Choroid plexus epithelial cell (primary cell): Measurements from ENCODE around the gene ADAMTS14.
A peak's percentile ranks its signal among the peaks of the same experiment; 100 is the strongest.

ENCODE experiments used
- DNase-seq: peaks from one replicate; pipeline ENCODE4 v3.0.0-alpha.2; 2010; ENCODE audit warnings: low read depth
- H3K4me3 ChIP-seq: 2 replicates; pipeline ENCODE4 v1.5.1; 2011; ENCODE audit warnings: low read depth, mild to moderate bottlenecking, control low read depth, low read length, moderate library complexity
- TF ChIP-seq, protein P1 (sequence below): conservative IDR thresholded peaks from 2 replicates; pipeline ENCODE4 v1.5.1; 2011; ENCODE audit warnings: low read depth, mild to moderate bottlenecking, control low read depth, inconsistent platforms, low read length, moderate library complexity

The ADAMTS14 gene

DNA sequence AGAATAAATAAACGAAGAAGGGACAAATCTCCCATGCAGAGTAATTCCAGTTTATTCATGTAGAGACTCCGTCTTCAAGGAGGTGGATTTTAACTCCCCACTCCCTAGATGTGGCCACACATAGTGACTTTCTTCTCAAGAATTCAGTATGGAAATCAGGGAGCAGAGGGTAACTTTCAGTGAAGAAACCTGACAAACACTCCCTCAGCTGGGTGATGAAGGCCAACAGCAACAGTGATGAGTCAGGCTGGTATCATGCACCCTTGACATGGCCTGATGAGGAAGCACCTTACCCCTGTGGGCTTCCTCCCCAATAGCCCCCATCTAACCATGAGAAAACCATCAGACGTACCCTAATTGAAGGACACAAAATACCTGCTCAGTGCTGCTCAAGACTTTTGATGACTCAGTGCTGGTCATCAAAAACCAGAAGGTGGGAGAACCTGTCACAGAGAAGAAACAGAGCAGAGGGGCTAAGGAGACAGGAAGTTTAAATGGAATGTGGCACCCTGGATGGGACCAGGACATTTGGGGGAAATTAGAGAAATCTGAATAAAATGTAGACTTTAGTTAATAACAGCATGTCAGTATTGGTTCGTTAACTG is 50.6 kb downstream of the ADAMTS14 start:
- peak; percentile 63 for DNase-seq
- H3K4me3 ChIP-seq = no peak overlapping the region
- TF ChIP-seq, protein P1, sequence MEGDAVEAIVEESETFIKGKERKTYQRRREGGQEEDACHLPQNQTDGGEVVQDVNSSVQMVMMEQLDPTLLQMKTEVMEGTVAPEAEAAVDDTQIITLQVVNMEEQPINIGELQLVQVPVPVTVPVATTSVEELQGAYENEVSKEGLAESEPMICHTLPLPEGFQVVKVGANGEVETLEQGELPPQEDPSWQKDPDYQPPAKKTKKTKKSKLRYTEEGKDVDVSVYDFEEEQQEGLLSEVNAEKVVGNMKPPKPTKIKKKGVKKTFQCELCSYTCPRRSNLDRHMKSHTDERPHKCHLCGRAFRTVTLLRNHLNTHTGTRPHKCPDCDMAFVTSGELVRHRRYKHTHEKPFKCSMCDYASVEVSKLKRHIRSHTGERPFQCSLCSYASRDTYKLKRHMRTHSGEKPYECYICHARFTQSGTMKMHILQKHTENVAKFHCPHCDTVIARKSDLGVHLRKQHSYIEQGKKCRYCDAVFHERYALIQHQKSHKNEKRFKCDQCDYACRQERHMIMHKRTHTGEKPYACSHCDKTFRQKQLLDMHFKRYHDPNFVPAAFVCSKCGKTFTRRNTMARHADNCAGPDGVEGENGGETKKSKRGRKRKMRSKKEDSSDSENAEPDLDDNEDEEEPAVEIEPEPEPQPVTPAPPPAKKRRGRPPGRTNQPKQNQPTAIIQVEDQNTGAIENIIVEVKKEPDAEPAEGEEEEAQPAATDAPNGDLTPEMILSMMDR = no peak

DNA sequence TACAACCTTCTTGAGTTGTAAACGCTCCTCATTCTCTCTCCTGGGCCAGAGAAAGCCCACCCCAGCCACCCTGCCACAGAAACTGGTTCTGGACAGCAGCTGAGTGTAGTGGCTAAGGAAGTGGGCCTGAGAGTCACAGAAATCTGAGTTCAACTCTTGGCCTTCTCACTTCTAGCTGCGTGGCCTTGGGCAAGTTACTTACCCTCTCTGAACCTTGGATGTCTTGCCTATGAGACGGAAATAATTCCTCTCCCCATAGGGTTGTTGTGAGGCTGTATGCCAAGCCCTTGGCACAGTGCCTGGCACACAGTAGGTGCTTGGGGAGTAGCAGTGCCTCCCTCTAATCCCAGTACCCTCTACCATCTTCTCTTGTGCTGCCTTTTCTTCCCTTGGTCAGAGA is 51.5 kb downstream of the ADAMTS14 start:
- DNase-seq = no peak
- TF ChIP-seq, protein P1 = no peak
- no peak overlapping the region for H3K4me3 ChIP-seq

DNA sequence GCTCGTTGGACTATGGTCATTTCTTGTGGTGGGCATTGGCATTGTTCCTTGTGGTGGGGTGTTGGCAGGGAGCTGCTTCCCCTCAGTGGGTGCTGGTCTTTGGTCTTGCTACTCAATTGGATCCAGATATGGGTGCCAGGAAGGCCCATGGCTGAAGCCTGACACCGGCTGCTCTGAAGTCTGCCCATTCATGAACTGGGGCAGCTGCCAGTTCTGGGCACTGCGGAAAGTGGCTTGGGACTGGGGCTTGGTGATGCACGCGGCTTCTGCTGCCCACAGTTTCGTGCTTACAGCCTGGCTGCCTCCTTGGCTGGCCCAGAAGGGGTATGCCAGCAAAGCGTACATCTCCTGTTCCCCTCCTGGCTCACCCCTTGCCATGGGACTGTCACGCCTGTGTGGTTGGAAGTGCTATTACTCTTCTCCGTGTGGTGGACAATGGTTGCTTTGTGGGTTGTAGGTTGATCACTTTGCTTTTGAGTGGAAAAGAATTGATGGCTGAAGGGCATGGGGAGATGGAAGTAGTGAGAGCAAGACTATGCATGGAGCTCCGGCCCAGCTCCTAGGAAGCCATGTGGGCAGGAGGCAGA is 54.7 kb downstream of the ADAMTS14 start:
- H3K4me3 ChIP-seq = no peak overlapping the region
- TF ChIP-seq, protein P1 = no peak

DNA sequence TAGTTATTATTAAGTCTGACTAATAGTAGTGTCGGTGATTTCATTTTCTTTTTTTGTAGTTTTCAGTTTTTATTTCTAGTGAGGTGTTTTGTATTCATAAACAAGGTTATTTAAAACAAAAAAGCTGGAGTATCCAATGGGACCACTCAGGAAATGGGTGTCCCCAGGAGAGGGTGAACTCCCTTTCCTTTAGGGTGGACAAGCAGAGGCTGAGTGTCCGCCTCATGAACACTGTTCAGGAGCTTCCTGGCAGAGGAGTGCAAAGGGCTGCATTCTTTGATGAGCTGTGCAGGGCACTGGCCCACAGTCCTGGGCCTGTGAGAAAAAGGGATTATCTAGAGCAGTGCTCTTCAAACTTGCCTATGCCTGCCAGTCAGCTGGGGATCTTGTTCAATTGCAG is 56.0 kb downstream of the ADAMTS14 start:
- no peak for DNase-seq
- TF ChIP-seq, protein P1 = no peak
- no peak overlapping the region for H3K4me3 ChIP-seq

More for the DNA sequence above, 54.7 kb downstream of the ADAMTS14 start:
- DNase-seq = no peak

DNA sequence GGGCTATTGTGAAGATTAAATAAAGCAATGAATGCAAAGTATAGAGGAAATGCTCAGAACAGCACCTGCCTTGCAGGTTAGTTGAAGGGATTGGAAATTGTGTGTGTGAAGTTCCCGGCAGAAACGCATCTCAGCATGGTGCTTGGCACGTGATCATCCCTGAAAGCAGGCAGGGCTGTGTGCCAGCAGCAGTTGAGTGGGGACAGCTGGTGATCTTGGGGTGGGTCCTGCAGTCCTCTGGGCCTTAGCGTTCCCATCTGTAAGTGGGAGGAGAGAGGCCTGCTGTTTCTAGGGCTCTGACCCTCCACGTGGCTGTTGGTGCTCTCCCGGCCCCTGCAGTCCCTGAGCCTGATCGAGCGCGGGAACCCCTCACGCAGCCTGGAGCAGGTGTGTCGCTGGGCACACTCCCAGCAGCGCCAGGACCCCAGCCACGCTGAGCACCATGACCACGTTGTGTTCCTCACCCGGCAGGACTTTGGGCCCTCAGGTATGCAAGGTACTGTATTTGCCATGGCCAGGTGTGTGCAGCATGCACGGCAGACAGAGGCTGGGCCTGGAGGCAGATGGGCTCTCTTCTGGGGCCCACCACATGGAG is 57.6 kb downstream of the ADAMTS14 start:
- TF ChIP-seq, protein P1 = no peak

DNA sequence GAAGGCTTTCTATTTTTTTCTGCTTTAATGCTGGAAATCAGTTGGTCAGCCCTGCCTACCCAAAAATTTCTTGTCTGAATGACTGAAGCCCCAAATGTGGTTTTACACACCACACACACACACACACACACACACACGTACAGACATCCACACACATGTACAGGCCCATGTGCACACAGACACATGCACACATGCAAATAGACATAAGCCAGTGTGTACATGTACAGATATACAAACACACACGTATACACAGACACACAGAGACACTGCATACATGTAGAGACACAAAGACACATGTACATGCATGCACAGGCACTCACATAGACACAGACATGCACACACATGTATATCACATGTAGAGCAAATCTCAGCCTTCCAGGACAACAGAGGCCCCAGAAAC is 58.6 kb downstream of the ADAMTS14 start:
- H3K4me3 ChIP-seq = no peak overlapping the region
- TF ChIP-seq, protein P1 = no peak
- DNase-seq = no peak

More for the DNA sequence above, 57.6 kb downstream of the ADAMTS14 start:
- H3K4me3 ChIP-seq = no peak overlapping the region
- DNase-seq = peak; percentile 54
